Karpas-422 (cell line): ENCODE results near the gene F7. TPM values are rescaled to one million over a fixed set of nuclear protein-coding genes. Genes with fewer than 3 reads are reported as not detected.

ENCODE experiments used
- DNase-seq: peaks from one replicate; pipeline ENCODE4 v3.0.0-alpha.2; 2015
- H2AFZ ChIP-seq: fragments of 200-600 bp; sonication (generic); 2 replicates; pipeline ENCODE4 v1.6.1; 2014; ENCODE audit warnings: antibody characterized with exemption, low read length, mixed read lengths
- H3K27ac ChIP-seq: fragments of 200-600 bp; sonication (generic); 2 replicates; pipeline ENCODE4 v1.5.1; 2014; ENCODE audit warnings: mild to moderate bottlenecking, low read length, moderate library complexity
- H3K27me3 ChIP-seq: fragments of 200-600 bp; sonication (generic); 2 replicates; pipeline ENCODE4 v1.6.1; 2014; ENCODE audit warnings: low read length, mixed read lengths
- H3K36me3 ChIP-seq: fragments of 200-600 bp; sonication (generic); 2 replicates; pipeline ENCODE4 v1.6.1; 2014; ENCODE audit warnings: low read length, mixed read lengths; ENCODE audit not compliant: insufficient read depth
- H3K4me1 ChIP-seq: fragments of 200-600 bp; sonication (generic); 2 replicates; pipeline ENCODE4 v1.6.1; 2014; ENCODE audit warnings: mild to moderate bottlenecking, low read length, mixed read lengths
- H3K4me2 ChIP-seq: fragments of 200-600 bp; sonication (generic); 2 replicates; pipeline ENCODE4 v1.6.1; 2014; ENCODE audit warnings: low read length, low read depth, mild to moderate bottlenecking; ENCODE audit not compliant: poor library complexity, severe bottlenecking
- H3K4me3 ChIP-seq: fragments of 200-600 bp; sonication (generic); 2 replicates; pipeline ENCODE4 v1.5.1; 2014; ENCODE audit warnings: mild to moderate bottlenecking, antibody characterized with exemption, low read length, mixed read lengths
- H3K79me2 ChIP-seq: fragments of 200-600 bp; sonication (generic); 2 replicates; pipeline ENCODE4 v1.6.1; 2014; ENCODE audit warnings: mild to moderate bottlenecking, low read length, mixed read lengths
- H3K9ac ChIP-seq: fragments of 200-600 bp; sonication (generic); 2 replicates; pipeline ENCODE4 v1.6.0; 2014; ENCODE audit warnings: low read length
- H3K9me2 ChIP-seq: fragments of 200-600 bp; sonication (generic), shearing (Covaris generic); replicated peaks from 2 replicates; pipeline ENCODE4 v1.6.0; 2014; ENCODE audit warnings: mild to moderate bottlenecking, low read length, moderate library complexity; ENCODE audit not compliant: insufficient read depth
- H3K9me3 ChIP-seq: fragments of 300-700, 200-600 bp; sonication (generic); 2 replicates; pipeline ENCODE4 v1.6.1; 2014; ENCODE audit warnings: low read length, mixed read lengths
- H4K20me1 ChIP-seq: fragments of 200-600 bp; sonication (generic); 2 replicates; pipeline ENCODE4 v1.6.1; 2014; ENCODE audit warnings: mild to moderate bottlenecking, antibody characterized with exemption, low read length, low read depth; ENCODE audit not compliant: insufficient read depth
- total RNA-seq: library from RNA; depleted of rRNA; stranded (reverse); fragments of >200 nt; shearing (Covaris generic); gene quantifications from 2 replicates; pipeline ENCODE4 v1.2.3, GENCODE V29; 2014; ENCODE audit warnings: low replicate concordance

F7 gene
- total RNA-seq, 1 experiment from 2014 or later = not detected

GRCh38 chr13:113082198-113083021 lies 23.2 kb upstream of the F7 start:
- Histone ChIP-seq H3K4me2 (no peak overlapping the region), H3K36me3 (no peaks in the 10 kb centered on the region), H3K9ac (no peak overlapping the region), H4K20me1 (no peaks in the 10 kb centered on the region), H3K4me3 (no peak overlapping the region), H3K4me1 (no peaks in the 10 kb centered on the region), H3K27ac (no peak overlapping the region), H3K9me3 (no peaks in the 10 kb centered on the region; the same call in 1 of the 2 replicates), H3K79me2 (no peaks in the 10 kb centered on the region), H3K9me2 (no peaks in the 10 kb centered on the region), H3K27me3 (no peaks in the 10 kb centered on the region), H2AFZ (no peak overlapping the region)
- no peak for DNase-seq

GRCh38 chr13:113083022-113083373 lies 22.6 kb upstream of the F7 start:
- DNase-seq = no peak
- Histone ChIP-seq H2AFZ (no peak overlapping the region), H3K36me3 (no peaks in the 10 kb centered on the region), H3K79me2 (no peaks in the 10 kb centered on the region), H3K4me1 (no peaks in the 10 kb centered on the region), H3K9me2 (no peaks in the 10 kb centered on the region), H3K4me2 (no peak overlapping the region), H4K20me1 (no peaks in the 10 kb centered on the region), H3K4me3 (no peak overlapping the region), H3K27me3 (no peaks in the 10 kb centered on the region), H3K9me3 (no peaks in the 10 kb centered on the region; the same call in 1 of the 2 replicates), H3K27ac (no peak overlapping the region), H3K9ac (no peak overlapping the region)

DNA sequence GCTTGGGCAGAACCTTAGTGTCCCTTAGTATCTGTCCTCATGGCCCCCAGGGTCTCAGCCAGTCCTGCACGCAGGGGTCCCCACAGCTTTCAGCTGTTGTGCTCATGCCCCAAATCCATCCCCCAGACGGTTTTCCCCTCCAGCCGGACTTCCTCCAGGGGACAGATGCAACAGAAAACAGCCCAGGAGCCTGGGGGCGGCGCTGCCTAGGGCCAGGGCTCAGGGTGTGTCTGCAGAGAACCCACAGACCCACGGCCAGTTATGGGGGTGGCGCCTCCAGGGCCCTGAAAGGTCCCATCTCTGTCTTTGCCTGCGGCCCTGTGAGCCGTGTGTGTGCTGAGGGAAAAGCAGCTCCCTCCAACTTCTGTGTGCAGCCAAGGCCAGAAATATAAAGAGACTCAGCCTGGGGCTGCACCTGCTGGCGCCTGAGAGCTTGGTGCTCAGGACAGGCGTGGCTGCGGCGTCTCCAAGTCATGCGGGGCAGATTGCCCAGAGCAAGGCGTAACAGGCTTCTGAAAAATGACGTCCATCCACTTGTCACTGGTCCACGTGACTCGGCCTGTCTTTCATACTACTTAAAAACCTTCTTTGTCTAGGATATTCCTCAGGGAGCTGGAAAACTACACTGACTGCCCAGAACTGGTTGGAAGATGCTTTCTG lies 22.1 kb upstream of the F7 start:
- H3K27me3 ChIP-seq = no peaks in the 10 kb centered on the region
- no peaks in the 10 kb centered on the region for H3K79me2 ChIP-seq
- H3K9me2 ChIP-seq = no peaks in the 10 kb centered on the region
- no peaks in the 10 kb centered on the region for H3K4me1 ChIP-seq
- no peak overlapping the region for H3K4me3 ChIP-seq
- H4K20me1 ChIP-seq = no peaks in the 10 kb centered on the region
- no peak overlapping the region for H3K4me2 ChIP-seq
- no peak overlapping the region for H3K9ac ChIP-seq
- H3K9me3 ChIP-seq = no peaks in the 10 kb centered on the region; the same call in 1 of the 2 replicates
- no peak overlapping the region for H2AFZ ChIP-seq
- H3K36me3 ChIP-seq = no peaks in the 10 kb centered on the region
- H3K27ac ChIP-seq = no peak overlapping the region
- DNase-seq = no peak

DNA sequence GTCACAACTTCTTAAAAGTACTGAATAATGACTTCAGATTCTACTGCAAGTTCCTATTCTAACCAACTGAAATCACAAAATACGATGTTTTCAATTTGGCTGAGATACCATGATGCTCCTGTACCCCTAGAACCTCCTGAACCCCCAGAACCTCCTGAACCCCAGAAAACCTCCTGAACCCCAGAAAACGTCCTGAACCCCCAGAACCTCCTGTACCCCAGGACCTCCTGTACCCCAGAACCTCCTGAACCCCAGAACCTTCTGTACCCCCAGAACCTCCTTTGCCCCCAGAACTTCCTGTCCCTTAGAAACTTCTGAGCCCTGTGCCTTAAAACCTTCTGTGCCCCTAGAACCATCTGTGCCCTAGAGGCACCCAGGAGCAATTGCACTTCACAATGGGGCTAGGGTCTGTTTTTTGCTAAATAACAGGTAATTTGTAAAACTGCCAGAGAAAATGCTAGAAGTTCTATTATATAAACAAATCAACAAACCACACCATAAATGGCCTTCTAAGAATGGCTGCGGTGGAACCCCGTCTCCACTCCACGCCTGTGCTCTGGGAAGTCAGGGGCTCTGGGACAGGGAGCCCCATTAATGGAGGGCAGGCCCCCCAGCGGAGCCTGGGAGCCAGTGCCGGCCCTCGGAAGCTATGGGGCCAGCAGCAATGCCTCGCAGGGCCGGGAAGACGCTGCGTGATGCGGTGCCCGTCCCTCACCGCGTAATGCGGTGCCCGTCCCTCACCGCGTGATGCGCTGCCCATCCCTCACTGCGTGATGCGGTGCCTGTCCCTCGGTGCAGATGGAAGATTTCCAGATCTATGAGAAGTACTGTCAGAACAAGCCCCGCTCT lies 21.3 kb upstream of the F7 start:
- H3K4me1 ChIP-seq = no peaks in the 10 kb centered on the region
- no peak overlapping the region for H3K27ac ChIP-seq
- no peaks in the 10 kb centered on the region for H3K36me3 ChIP-seq
- H3K9me2 ChIP-seq = no peaks in the 10 kb centered on the region
- H3K9ac ChIP-seq = no peak overlapping the region
- H3K27me3 ChIP-seq = no peaks in the 10 kb centered on the region
- no peak overlapping the region for H3K4me2 ChIP-seq
- no peak overlapping the region for H3K4me3 ChIP-seq
- DNase-seq = no peak
- H4K20me1 ChIP-seq = no peaks in the 10 kb centered on the region
- H2AFZ ChIP-seq = no peak overlapping the region
- no peaks in the 10 kb centered on the region for H3K79me2 ChIP-seq
- H3K9me3 ChIP-seq = no peaks in the 10 kb centered on the region; the same call in 1 of the 2 replicates

GRCh38 chr13:113084943-113085540 lies 20.5 kb upstream of the F7 start:
- Histone ChIP-seq H3K79me2 (no peaks in the 10 kb centered on the region), H3K36me3 (no peaks in the 10 kb centered on the region), H3K27ac (no peak overlapping the region), H3K4me3 (no peak overlapping the region), H3K4me1 (no peaks in the 10 kb centered on the region), H3K9ac (no peak overlapping the region), H3K4me2 (no peak overlapping the region), H3K27me3 (no peaks in the 10 kb centered on the region), H2AFZ (no peak overlapping the region), H4K20me1 (no peaks in the 10 kb centered on the region), H3K9me2 (no peaks in the 10 kb centered on the region), H3K9me3 (no peaks in the 10 kb centered on the region; the same call in 1 of the 2 replicates)
- DNase-seq = no peak

DNA sequence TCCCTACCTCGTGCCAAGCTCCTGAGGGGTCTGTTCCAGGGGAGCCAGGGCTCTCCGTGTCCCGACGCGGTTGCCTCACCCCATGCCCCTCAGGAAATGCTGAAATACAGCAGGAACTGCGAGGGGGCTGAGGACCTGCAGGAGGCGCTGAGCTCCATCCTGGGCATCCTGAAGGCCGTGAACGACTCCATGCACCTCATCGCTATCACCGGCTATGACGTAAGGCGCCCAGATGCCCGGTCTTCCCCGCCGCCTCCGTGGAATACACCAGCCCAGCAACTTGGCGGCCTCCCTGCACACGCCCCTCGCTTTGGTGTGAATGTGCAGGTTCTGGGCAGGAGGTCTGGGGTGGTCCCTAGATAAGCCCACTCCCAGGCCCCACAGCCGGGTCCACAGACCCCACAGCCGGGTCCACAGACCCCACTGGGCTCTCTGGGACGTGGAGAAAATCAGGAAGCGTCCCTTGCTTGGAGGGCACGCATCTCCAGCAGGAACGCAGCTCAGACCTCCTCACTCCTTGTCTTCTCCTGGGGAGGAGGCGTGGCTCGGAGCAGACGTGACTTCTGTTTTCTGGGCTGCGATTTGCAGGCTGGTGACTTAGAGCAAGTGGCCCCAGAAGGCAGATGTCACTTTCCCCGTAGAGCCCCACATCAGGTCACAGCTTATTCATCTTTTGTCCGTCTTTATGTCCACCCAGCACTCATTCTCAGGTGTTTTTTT lies 19.4 kb upstream of the F7 start:
- H3K27ac ChIP-seq = no peak overlapping the region
- no peaks in the 10 kb centered on the region for H3K9me2 ChIP-seq
- H3K79me2 ChIP-seq = no peaks in the 10 kb centered on the region
- H4K20me1 ChIP-seq = no peaks in the 10 kb centered on the region
- no peaks in the 10 kb centered on the region for H3K27me3 ChIP-seq
- H2AFZ ChIP-seq = no peak overlapping the region
- DNase-seq = no peak
- no peak overlapping the region for H3K4me2 ChIP-seq
- no peak overlapping the region for H3K9ac ChIP-seq
- H3K4me1 ChIP-seq = no peaks in the 10 kb centered on the region
- H3K4me3 ChIP-seq = no peak overlapping the region
- H3K9me3 ChIP-seq = no peaks in the 10 kb centered on the region; the same call in 1 of the 2 replicates
- H3K36me3 ChIP-seq = no peaks in the 10 kb centered on the region

DNA sequence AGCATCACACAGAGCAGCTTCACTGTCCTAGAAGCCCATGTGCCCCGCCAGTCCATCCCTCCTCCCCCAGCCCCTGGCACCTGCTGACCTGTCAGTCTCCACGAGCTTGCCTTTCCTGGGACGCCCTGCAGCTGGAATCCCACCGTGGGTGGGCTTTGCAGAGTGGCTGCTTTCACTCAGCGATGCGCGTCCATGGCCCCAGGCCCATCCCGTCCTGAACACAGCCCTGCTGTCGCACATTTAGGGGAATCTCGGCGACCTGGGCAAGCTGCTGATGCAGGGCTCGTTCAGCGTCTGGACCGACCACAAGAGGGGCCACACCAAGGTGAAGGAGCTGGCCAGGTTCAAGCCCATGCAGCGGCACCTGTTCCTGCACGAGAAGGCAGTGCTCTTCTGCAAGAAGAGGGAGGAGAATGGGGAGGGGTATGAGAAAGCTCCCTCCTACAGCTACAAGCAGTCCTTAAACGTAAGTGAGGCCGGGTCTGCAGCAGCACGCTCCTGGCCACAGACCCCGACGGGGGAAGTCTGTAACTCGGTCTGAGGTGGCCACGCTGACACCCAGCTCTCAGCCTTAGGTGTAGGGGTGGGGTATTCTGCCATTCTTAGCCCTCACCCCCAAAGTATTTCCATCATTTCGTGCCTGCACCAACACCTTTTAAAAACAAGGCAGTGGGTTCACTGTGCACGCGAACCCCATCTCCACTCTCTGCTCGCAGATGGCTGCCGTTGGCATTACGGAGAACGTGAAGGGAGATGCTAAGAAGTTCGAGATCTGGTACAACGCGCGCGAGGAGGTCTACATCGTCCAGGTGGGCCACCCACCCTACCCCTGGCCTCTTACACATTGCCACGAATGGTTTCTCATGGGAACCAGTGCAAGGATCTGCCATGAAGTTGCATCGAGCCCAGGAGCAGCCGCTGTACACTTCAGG lies 18.3 kb upstream of the F7 start:
- no peak for DNase-seq
- H3K9me2 ChIP-seq = no peaks in the 10 kb centered on the region
- H3K79me2 ChIP-seq = no peaks in the 10 kb centered on the region
- H3K9ac ChIP-seq = no peak overlapping the region
- no peaks in the 10 kb centered on the region for H3K27me3 ChIP-seq
- H3K36me3 ChIP-seq = no peaks in the 10 kb centered on the region
- no peak overlapping the region for H3K4me2 ChIP-seq
- no peaks in the 10 kb centered on the region for H3K4me1 ChIP-seq
- H2AFZ ChIP-seq = no peak overlapping the region
- H3K27ac ChIP-seq = no peak overlapping the region
- H4K20me1 ChIP-seq = no peaks in the 10 kb centered on the region
- H3K9me3 ChIP-seq = no peaks in the 10 kb centered on the region; the same call in 1 of the 2 replicates
- H3K4me3 ChIP-seq = no peak overlapping the region
